Renal pelvis (tissue), 12 donors: ENCODE results near the gene ZNHIT3. TPM values are rescaled to one million over a fixed set of nuclear protein-coding genes. Genes with fewer than 3 reads are reported as not detected.
"Not testable (repeated sequence)": the region's sequence is repeated elsewhere in the genome, so short reads cannot be mapped to it uniquely, and the experiment has no call there.

ENCODE experiments used
- DNase-seq: peaks from one replicate; pipeline ENCODE4 v3.0.0-alpha.2; 2013
- long read RNA-seq, 16 experiments: transcript quantifications; one replicate each; lab custom pipeline, GENCODE V29; 2026
- polyA plus RNA-seq, 3 donors: library from polyadenylated mRNA; unstranded; fragments of 120-200 nt; gene quantifications; one replicate each; pipeline ENCODE4 v1.2.1, GENCODE V29; 2013; ENCODE audit not compliant: insufficient read length in 3 of 3

The ZNHIT3 gene
- 10 to 100 TPM; 62.3 to 66.5 (median 64.3) TPM for polyA plus RNA-seq
- long read RNA-seq, donor 1, full-length matches to known transcripts: 48 of 48 reads
- long read RNA-seq, donor 1, partial matches to known transcripts: 0 of 48 reads
- long read RNA-seq, donor 1, other reads (novel, unspliced or antisense): 0 of 48 reads
- long read RNA-seq, donor 2, transcript ZNHIT3-208 (4 exons, 926 nt): minor isoform, 11 of 154 reads
- long read RNA-seq, donor 2, transcript ZNHIT3-204 (5 exons, 951 nt): major isoform, 38 of 154 reads
- long read RNA-seq, donor 2, partial matches to known transcripts: 105 of 154 reads
- long read RNA-seq, donor 2, other reads (novel, unspliced or antisense): 0 of 154 reads
- long read RNA-seq, donor 3, transcript ZNHIT3-204 (5 exons, 951 nt): major isoform, 40 of 131 reads
- long read RNA-seq, donor 3, transcript ZNHIT3-208 (4 exons, 926 nt): minor isoform, 5 of 131 reads
- long read RNA-seq, donor 3, partial matches to known transcripts: 85 of 131 reads
- long read RNA-seq, donor 3, other reads (novel, unspliced or antisense): 0 of 131 reads
- long read RNA-seq, donor 4, transcript ZNHIT3-204 (5 exons, 951 nt): major isoform, 48 of 185 reads
- long read RNA-seq, donor 4, transcript ZNHIT3-208 (4 exons, 926 nt): minor isoform, 6 of 185 reads
- long read RNA-seq, donor 4, partial matches to known transcripts: 129 of 185 reads
- long read RNA-seq, donor 4, other reads (novel, unspliced or antisense): 0 of 185 reads
- long read RNA-seq, donor 5, transcript ZNHIT3-204 (5 exons, 951 nt): major isoform, 25 of 31 reads
- long read RNA-seq, donor 5, transcript ZNHIT3-208 (4 exons, 926 nt): minor isoform, 5 of 31 reads
- long read RNA-seq, donor 5, partial matches to known transcripts: 0 of 31 reads
- long read RNA-seq, donor 5, other reads (novel, unspliced or antisense): 0 of 31 reads
- long read RNA-seq, donor 6, full-length matches to known transcripts: 25 of 25 reads
- long read RNA-seq, donor 6, partial matches to known transcripts: 0 of 25 reads
- long read RNA-seq, donor 6, other reads (novel, unspliced or antisense): 0 of 25 reads
- long read RNA-seq, donor 7, transcript ZNHIT3-208 (4 exons, 926 nt): minor isoform, 5 of 128 reads
- long read RNA-seq, donor 7, transcript ZNHIT3-204 (5 exons, 951 nt): major isoform, 32 of 128 reads
- long read RNA-seq, donor 7, partial matches to known transcripts: 87 of 128 reads
- long read RNA-seq, donor 7, other reads (novel, unspliced or antisense): 0 of 128 reads
- long read RNA-seq, donor 8, transcript ZNHIT3-204 (5 exons, 951 nt): major isoform, 6 of 9 reads
- long read RNA-seq, donor 8, partial matches to known transcripts: 0 of 9 reads
- long read RNA-seq, donor 8, other reads (novel, unspliced or antisense): 0 of 9 reads
- long read RNA-seq, donor 9, full-length matches to known transcripts: 56 of 56 reads
- long read RNA-seq, donor 9, partial matches to known transcripts: 0 of 56 reads
- long read RNA-seq, donor 9, other reads (novel, unspliced or antisense): 0 of 56 reads
- long read RNA-seq, donor 10, full-length matches to known transcripts: 36 of 176 reads
- long read RNA-seq, donor 10, partial matches to known transcripts: 140 of 176 reads
- long read RNA-seq, donor 10, other reads (novel, unspliced or antisense): 0 of 176 reads
- long read RNA-seq, donor 11, transcript ZNHIT3-204 (5 exons, 951 nt): major isoform, 25 of 33 reads
- long read RNA-seq, donor 11, transcript ZNHIT3-208 (4 exons, 926 nt): minor isoform, 7 of 33 reads
- long read RNA-seq, donor 11, partial matches to known transcripts: 0 of 33 reads
- long read RNA-seq, donor 11, other reads (novel, unspliced or antisense): 0 of 33 reads
- long read RNA-seq, donor 12, full-length matches to known transcripts: 61 of 61 reads
- long read RNA-seq, donor 12, partial matches to known transcripts: 0 of 61 reads
- long read RNA-seq, donor 12, other reads (novel, unspliced or antisense): 0 of 61 reads
- long read RNA-seq, donor 13, full-length matches to known transcripts: 21 of 21 reads
- long read RNA-seq, donor 13, partial matches to known transcripts: 0 of 21 reads
- long read RNA-seq, donor 13, other reads (novel, unspliced or antisense): 0 of 21 reads
- long read RNA-seq, donor 14: 0 reads
- long read RNA-seq, donor 15: 0 reads
- long read RNA-seq, donor 16, full-length matches to known transcripts: 66 of 203 reads
- long read RNA-seq, donor 16, partial matches to known transcripts: 137 of 203 reads
- long read RNA-seq, donor 16, other reads (novel, unspliced or antisense): 0 of 203 reads

DNA sequence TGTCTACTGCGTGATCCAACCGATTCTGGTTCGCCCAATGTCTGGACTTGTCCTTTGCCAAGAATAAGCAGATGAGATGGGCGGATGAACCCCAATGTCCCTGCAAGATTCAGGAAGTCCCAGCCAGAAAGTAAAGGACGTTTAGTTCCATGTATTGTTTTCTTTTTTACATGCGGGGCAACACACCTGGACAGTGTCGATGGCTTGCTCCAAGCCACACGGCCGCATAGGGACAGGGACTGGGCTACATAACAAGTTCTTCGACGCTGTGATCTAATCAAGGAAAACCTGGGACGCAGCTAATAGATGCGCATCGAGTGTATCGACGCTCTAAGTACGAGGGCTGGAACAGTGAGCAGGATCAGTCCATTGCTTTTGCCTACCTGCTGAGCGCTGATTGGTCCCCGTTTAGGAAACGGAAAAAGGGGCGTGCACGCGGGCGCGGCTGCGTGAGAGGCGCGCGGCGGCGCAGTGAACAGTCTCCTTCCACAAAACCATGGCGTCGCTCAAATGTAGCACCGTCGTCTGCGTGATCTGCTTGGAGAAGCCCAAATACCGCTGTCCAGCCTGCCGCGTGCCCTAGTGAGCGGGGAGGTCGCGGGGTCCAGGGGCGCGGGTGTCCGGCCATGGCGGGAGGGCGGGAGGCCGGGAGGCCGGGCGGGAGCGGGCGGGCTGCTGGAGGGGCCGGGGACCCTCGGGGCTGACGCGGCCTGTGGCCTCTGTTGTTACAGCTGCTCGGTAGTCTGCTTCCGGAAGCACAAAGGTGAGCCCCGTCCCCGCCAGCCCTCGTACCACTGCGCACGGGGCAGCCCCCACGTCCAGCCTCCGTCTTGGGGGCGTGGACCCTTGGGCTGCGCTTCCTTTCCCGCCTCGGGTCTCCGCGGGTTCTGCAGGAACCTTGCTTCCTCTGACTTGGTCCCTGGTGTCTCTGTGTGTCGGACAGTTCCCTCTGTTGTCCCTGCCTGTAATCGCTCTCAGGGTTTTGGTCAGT, at the start of gene ZNHIT3:
TSS of gene ZNHIT3 (plus strand) at position 478 of the 991 bp plus-strand sequence. CDS start at position 497, 19 bp downstream.
- DNase-seq: peak; percentile 93

DNA sequence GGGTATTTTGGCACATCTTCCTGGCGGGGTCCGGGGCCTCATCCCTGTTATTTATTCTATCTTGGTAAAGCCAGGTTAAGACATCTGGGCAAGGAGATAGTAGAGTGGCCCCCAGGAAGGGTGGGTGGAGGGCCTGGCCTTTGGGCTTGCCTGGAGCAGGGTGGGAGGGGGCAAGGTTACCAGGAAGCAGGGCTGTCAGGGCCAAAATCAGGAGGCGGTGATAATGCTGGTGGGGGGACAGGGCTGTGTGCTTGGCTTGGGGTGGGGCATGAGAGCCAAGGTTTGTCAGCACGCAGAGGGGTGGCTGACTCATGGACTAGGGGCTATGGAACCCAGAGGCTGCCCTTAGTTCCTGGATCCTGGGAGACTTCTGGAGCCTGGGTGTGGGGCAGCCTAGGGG, 44.7 kb upstream of the ZNHIT3 start:
- not testable (repeated sequence) for DNase-seq

DNA sequence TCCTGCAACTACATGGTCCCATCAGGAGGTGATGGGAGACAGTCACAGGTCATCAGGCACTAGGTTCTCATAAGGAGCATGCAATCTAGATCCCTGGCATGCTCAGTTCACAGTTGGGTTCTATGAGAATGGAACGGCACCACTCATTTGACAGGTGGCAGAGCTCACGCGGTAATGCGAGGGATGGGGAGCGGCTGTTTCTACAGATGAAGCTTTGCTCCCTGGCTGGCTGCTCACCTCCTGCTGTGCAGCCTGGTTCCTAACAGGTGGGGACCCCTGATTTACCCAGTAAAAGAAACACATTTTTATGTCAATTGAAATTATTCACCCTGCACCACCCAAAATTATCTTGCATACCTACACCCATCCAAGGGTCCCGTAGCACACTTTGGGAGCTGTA, 42.7 kb upstream of the ZNHIT3 start:
- DNase-seq: no peak

- DNase-seq: not testable (repeated sequence)
Observed at GRCh38 chr17:36449997-36450396, 36.5 kb upstream of the ZNHIT3 start.

DNA sequence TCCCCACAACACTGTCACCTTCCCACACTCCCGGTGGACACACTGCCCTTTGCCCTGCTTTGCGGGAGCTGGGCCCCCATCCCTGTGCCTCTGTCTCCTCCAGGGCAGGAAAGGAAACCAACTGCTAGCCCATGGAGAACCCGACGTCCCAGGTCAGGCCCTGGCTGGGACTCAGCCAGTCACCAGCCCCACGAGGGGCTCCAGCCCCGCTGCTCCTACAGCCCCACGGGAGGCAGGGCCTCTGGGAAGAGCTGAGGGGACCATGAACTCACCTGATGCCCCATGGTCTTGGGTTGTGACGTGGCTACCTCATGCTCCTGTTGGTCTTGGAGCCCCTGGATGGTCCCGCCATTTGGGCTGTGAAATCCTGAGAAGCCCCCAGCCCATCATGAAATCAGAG, 33.6 kb upstream of the ZNHIT3 start:
- not testable (repeated sequence) for DNase-seq

GRCh38 chr17:36457701-36458100, 28.8 kb upstream of the ZNHIT3 start:
- not testable (repeated sequence) for DNase-seq

- DNase-seq: no peak
Observed at GRCh38 chr17:36459045-36459444, 27.4 kb upstream of the ZNHIT3 start.

DNA sequence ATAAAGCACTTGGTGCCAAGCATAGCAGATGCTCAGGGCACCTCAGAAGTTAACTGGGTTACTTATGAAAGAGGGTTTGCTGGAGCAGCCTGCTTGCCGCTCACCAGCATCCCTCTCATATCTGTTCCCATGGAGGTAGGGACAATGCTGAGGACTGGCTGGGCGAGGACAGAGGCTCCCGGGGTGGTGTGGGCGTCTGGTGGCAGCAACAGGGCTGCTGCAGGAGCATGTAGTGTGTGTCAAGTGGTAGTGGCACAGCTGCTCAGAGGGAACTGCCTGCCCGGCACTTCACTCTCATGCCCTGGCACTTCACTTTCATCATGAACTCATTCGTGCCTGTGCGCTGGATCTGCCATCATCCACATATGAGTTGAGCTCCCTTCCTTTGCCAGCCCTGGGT, 26.9 kb upstream of the ZNHIT3 start:
- no peak for DNase-seq

DNA sequence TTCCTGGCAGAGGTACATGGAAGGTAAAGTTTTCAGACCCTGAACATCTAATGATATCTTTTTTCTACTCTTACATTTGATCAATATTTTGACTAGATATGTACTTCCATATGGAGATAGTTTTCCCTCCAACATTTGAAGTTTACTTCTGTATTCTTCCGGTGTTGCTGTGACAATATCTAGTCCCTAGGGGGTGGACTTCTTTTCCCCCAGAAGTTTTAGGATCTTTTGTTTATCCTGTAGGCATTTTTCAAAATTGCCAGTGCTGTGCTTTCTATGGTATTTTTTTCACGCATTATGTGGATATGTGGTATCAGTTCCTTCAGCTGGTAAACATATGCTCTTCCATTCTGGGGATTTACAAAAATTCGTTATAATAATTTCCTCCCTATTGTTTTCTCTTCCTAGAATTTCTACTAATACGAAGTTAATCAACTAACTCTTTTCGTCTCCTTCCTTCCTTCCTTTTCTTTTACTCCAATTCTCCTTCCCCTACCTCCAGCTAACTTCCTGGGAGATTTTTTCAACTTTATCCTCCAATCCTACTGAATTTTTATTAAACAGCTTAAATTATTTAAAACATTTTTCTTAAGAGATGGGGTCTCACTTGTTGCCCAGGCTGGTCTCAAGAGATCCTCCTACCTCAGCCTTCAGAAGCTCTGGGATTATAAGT, 26.1 kb upstream of the ZNHIT3 start:
- DNase-seq: no peak

GRCh38 chr17:36461330-36462110, 25.0 kb upstream of the ZNHIT3 start:
- no peak for DNase-seq

DNA sequence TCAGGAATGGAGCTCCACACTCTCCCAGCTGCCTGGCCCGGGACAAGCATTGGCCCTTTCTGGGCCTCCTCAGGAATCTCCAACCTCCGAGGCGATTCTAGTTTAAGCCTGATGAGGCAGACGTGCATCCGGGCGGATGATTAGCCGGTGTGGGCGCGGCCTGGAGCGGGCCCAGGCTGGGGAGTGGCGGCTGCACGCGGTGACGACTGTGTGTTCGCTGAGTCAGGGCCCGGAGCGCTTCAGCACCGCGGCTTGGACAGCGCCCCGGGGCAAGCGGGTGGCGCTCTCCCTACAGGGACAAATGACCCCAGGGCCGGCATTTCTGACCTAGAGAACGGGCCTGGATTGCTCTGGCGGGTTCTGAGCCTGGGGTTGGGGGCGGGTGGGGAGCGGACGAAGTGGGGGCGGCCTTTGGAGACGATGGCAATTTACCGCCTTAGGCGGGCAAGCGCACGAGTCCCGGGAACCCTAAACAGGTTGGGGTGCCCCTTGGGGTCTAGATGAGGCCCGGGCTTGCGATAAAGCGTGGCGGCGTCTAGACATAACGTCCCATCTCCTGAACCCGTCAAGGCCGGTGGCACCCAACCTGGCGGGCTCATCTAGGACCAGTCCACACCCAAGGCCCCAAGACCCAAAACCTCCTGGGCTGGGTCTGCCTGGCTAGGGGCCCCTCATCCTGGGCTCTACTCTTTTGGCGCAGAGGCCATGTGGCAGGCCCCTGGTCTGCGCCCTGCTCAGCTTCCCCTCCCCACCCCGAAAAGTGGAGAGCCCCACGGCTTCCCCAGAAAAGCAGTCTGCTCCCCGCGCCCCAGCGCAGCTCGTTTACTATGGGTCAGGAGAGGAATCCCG, 22.3 kb upstream of the ZNHIT3 start:
- DNase-seq: peak; percentile 85

DNA sequence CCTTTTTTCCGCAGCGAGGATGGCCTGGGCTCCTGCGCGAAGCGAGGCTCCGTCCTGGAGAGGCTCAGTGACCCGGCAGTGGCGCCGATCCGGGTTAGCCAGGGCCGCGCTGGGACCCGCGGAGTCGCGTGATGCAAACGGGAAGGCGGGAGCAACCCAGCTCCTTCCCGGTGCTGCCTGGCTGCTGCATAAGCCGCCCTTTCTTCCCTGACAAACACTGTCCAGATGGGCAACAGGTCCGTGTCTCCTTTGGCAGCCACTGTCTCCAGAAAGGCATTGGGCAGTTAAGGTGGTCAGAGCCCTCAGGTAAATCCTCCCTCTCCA, 21.8 kb upstream of the ZNHIT3 start:
- no peak for DNase-seq

GRCh38 chr17:36468903-36469635, 17.4 kb upstream of the ZNHIT3 start:
- DNase-seq: peak; percentile 10

DNA sequence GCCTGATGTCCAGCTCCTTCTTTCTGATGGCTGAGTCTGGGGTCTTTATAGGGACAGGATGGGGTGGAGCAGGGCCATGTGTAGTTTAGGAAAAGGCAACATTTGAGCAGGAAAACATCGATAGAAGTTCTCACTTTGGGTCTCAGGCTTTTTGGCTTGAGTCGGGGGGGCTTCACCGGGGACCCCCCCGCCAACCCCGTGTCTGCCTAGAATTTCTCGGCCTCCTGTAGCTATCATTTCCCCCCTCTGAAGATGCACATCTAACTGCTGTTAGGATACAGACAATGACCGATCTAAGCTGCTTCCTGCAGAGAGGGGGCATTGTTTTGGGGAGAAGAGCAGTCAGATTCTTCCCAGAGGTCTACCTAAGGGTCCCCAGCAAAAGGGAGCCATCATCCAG, 16.7 kb upstream of the ZNHIT3 start:
- DNase-seq: no peak

- DNase-seq: no peak
Observed at GRCh38 chr17:36470499-36470898, 16.0 kb upstream of the ZNHIT3 start.
